DOHH2 (cell line): ENCODE results near the gene PDE11A.
A peak's percentile ranks its signal among the peaks of the same experiment; 100 is the strongest.

Experiments used
- CTCF ChIP-seq: fragments of 200-600 bp; sonication (generic); IDR thresholded peaks from one replicate; pipeline ENCODE4 v1.5.1; 2014; ENCODE audit warnings: antibody characterized with exemption, mild to moderate bottlenecking, low read depth, low read length; ENCODE audit not compliant: poor library complexity, severe bottlenecking
- EZH2phosphoT487 ChIP-seq: fragments of 200-600 bp; sonication (generic); IDR thresholded peaks from 2 replicates; pipeline ENCODE4 v1.6.1; 2017; ENCODE audit warnings: borderline replicate concordance, mild to moderate bottlenecking, antibody characterized with exemption, low read length, moderate library complexity, mixed read lengths

GRCh38 chr2:177906041-177906718, 166.4 kb downstream of the PDE11A start:
- TF ChIP-seq CTCF (peak; percentile 95), EZH2phosphoT487 (no peak)
